H9 (cell line): Measurements from ENCODE around the gene SAFB. TPM values are rescaled to one million over a fixed set of nuclear protein-coding genes. Genes with fewer than 3 reads are reported as not detected.

Experiments used
- DNase-seq: peaks from one replicate; pipeline ENCODE4 v3.0.0-alpha.2; 2017
- H2AFZ ChIP-seq: one replicate; pipeline ENCODE4 v1.6.1; 2013; ENCODE audit warnings: mild to moderate bottlenecking, low read length, control low read depth, moderate library complexity
- H2AK5ac ChIP-seq: 2 replicates; pipeline ENCODE4 v1.6.1; 2013; ENCODE audit warnings: low read length, control low read depth, mixed read lengths; ENCODE audit not compliant: insufficient read length
- H2BK120ac ChIP-seq: one replicate; pipeline ENCODE4 v1.6.1; 2013; ENCODE audit warnings: low read depth, mild to moderate bottlenecking, low read length, control low read depth, inconsistent platforms; ENCODE audit not compliant: poor library complexity, severe bottlenecking
- H2BK12ac ChIP-seq: 2 replicates; pipeline ENCODE4 v1.6.1; 2013; ENCODE audit warnings: low read length, control low read depth, mixed read lengths, low read depth; ENCODE audit not compliant: insufficient read length
- H2BK15ac ChIP-seq: 2 replicates; pipeline ENCODE4 v1.6.1; 2013; ENCODE audit warnings: low read depth, low read length, control low read depth
- H2BK20ac ChIP-seq: one replicate; pipeline ENCODE4 v1.6.1; 2013; ENCODE audit warnings: low read depth, mild to moderate bottlenecking, low read length, control low read depth, inconsistent platforms; ENCODE audit not compliant: poor library complexity, severe bottlenecking
- H2BK5ac ChIP-seq: 2 replicates; pipeline ENCODE4 v1.6.1; 2013; ENCODE audit warnings: low read length, control low read depth, mixed read lengths; ENCODE audit not compliant: insufficient read length
- H3K14ac ChIP-seq: 2 replicates; pipeline ENCODE4 v1.6.1; 2013; ENCODE audit warnings: low read length, control low read depth; ENCODE audit not compliant: insufficient read depth
- H3K18ac ChIP-seq: 2 replicates; pipeline ENCODE4 v1.6.1; 2013; ENCODE audit warnings: low read depth, mild to moderate bottlenecking, mixed read lengths, low read length, control low read depth; ENCODE audit not compliant: insufficient read length
- H3K23ac ChIP-seq: 2 replicates; pipeline ENCODE4 v1.6.1; 2013; ENCODE audit warnings: low read length, control low read depth, mixed read lengths, low read depth; ENCODE audit not compliant: insufficient read length
- H3K23me2 ChIP-seq: 2 replicates; pipeline ENCODE4 v1.6.1; 2013; ENCODE audit warnings: low read depth, mild to moderate bottlenecking, mixed read lengths, low read length, control low read depth; ENCODE audit not compliant: insufficient read length, poor library complexity, severe bottlenecking
- H3K27ac ChIP-seq: 2 replicates; pipeline ENCODE4 v1.5.1; 2013; ENCODE audit warnings: low read length, control low read depth, mixed read lengths, low read depth; ENCODE audit not compliant: insufficient read length
- H3K27me3 ChIP-seq: 2 replicates; pipeline ENCODE4 v1.6.1; 2013; ENCODE audit warnings: low read length, control low read depth, inconsistent platforms; ENCODE audit not compliant: insufficient read depth
- H3K4ac ChIP-seq: 2 replicates; pipeline ENCODE4 v1.6.1; 2013; ENCODE audit warnings: low read depth, mild to moderate bottlenecking, control low read depth, inconsistent platforms, low read length, moderate library complexity
- H3K4me1 ChIP-seq: 2 replicates; pipeline ENCODE4 v1.6.1; 2013; ENCODE audit warnings: low read length, control low read depth, inconsistent platforms; ENCODE audit not compliant: insufficient read depth
- H3K4me2 ChIP-seq: 2 replicates; pipeline ENCODE4 v1.6.1; 2013; ENCODE audit warnings: low read length, control low read depth, mixed read lengths; ENCODE audit not compliant: insufficient read length, insufficient read depth
- H3K56ac ChIP-seq: 2 replicates; pipeline ENCODE4 v1.6.1; 2013; ENCODE audit warnings: low read depth, mild to moderate bottlenecking, mixed read lengths, low read length, control low read depth; ENCODE audit not compliant: insufficient read length
- H3K79me1 ChIP-seq: 2 replicates; pipeline ENCODE4 v1.6.1; 2013; ENCODE audit warnings: low read depth, mild to moderate bottlenecking, moderate library complexity, low read length, control low read depth, inconsistent platforms; ENCODE audit not compliant: insufficient read depth, poor library complexity, severe bottlenecking
- H3K79me2 ChIP-seq: 2 replicates; pipeline ENCODE4 v1.6.1; 2013; ENCODE audit warnings: low read length, control low read depth, inconsistent platforms; ENCODE audit not compliant: insufficient read depth
- H3K9ac ChIP-seq: 2 replicates; pipeline ENCODE4 v1.6.1; 2013; ENCODE audit warnings: low read length, control low read depth, mixed read lengths; ENCODE audit not compliant: insufficient read length; ENCODE audit errors: extremely low read depth
- H3K9me3 ChIP-seq: one replicate; pipeline ENCODE4 v1.6.1; 2013; ENCODE audit warnings: low read depth, low read length, inconsistent platforms; ENCODE audit not compliant: control insufficient read depth
- H3T11ph ChIP-seq: one replicate; pipeline ENCODE4 v1.6.1; 2013; ENCODE audit warnings: mild to moderate bottlenecking, low read length, control low read depth, inconsistent platforms
- H4K20me1 ChIP-seq: one replicate; pipeline ENCODE4 v1.6.1; 2013; ENCODE audit not compliant: control insufficient read depth, insufficient read length, insufficient read depth
- H4K5ac ChIP-seq: 2 replicates; pipeline ENCODE4 v1.6.1; 2013; ENCODE audit warnings: low read depth, mild to moderate bottlenecking, mixed read lengths, low read length, control low read depth; ENCODE audit not compliant: insufficient read length
- H4K8ac ChIP-seq: replicated peaks from 2 replicates; pipeline ENCODE4 v1.6.1; 2013; ENCODE audit warnings: low read length, control low read depth, mixed read lengths, low read depth; ENCODE audit not compliant: insufficient read length
- H4K91ac ChIP-seq: 2 replicates; pipeline ENCODE4 v1.6.1; 2013; ENCODE audit warnings: low read depth, mild to moderate bottlenecking, moderate library complexity, mixed read lengths, low read length, control low read depth; ENCODE audit not compliant: insufficient read length
- H3K27ac Mint-ChIP-seq, 3 experiments: 2 replicates in 2 of 3; 3 replicates in 1 of 3; pipeline ENCODE4 v1.8.0; 2020 to 2021; ENCODE audit warnings: mixed read lengths in 3 of 3, mild to moderate bottlenecking in 1 of 3, moderate library complexity in 1 of 3
- H3K27me3 Mint-ChIP-seq: 2 replicates; pipeline ENCODE4 v1.8.0; 2021; ENCODE audit warnings: low read depth, mild to moderate bottlenecking, moderate library complexity, mixed read lengths
- H3K36me3 Mint-ChIP-seq, 3 experiments: 2 replicates in 2 of 3; 3 replicates in 1 of 3; pipeline ENCODE4 v1.8.0; 2020 to 2021; ENCODE audit warnings: low read depth in 3 of 3, mixed read lengths in 3 of 3; ENCODE audit not compliant: insufficient read depth in 1 of 3
- H3K4me1 Mint-ChIP-seq, 2 experiments: 2 replicates each; pipeline ENCODE4 v1.8.0; 2020; ENCODE audit warnings: mixed read lengths in 2 of 2
- H3K4me3 Mint-ChIP-seq, 2 experiments: 2 replicates in 1 of 2; 3 replicates in 1 of 2; pipeline ENCODE4 v1.8.0; 2020 to 2021; ENCODE audit warnings: mild to moderate bottlenecking in 2 of 2, mixed read lengths in 2 of 2, moderate library complexity in 1 of 2
- H3K9me3 Mint-ChIP-seq, 2 experiments: 2 replicates in 1 of 2; 3 replicates in 1 of 2; pipeline ENCODE4 v1.8.0; 2020; ENCODE audit warnings: mild to moderate bottlenecking in 2 of 2, mixed read lengths in 2 of 2, moderate library complexity in 1 of 2
- CTCF ChIP-seq: fragments of 200-600 bp; sonication (generic); conservative IDR thresholded peaks from 3 replicates; pipeline ENCODE4 v1.8.0; 2021; ENCODE audit warnings: antibody characterized with exemption, mild to moderate bottlenecking
- WGBS: extraction: QIAGEN DNeasy Blood & Tissue Kit; methylation state at CpG from one replicate; pipeline ENCODE4 v1.1.7; 2013; ENCODE audit warnings: missing lambda C conversion rate, low lambda C conversion rate, mixed read lengths; ENCODE audit not compliant: insufficient read length; ENCODE audit errors: extremely low coverage; 5-methylcytosine and 5-hydroxymethylcytosine counted together
- total RNA-seq: library from RNA; stranded (reverse); gene quantifications from 2 replicates; pipeline ENCODE4 v1.2.1, GENCODE V29; 2021

SAFB gene
- total RNA-seq, 1 experiment from 2014 or later = 110 TPM

- peaks cover 39% of the 10 kb centered on the region; the same call in 1 of the 2 replicates for H3K79me2 ChIP-seq
- H3K4me1 ChIP-seq = no peaks in the 10 kb centered on the region; the same call in 1 of the 2 replicates
- H3K27me3 Mint-ChIP-seq = peaks cover 4% of the 10 kb centered on the region; the same call in 1 of the 2 replicates
- no CpG with 5 or more reads among the region's 3 CpGs for WGBS
- peaks cover 43 to 78% (median 64%) of the 10 kb centered on the region in 3 experiments for H3K36me3 Mint-ChIP-seq
- DNase-seq = no peak
- H3K9me3 Mint-ChIP-seq = peaks cover 0 to 3% of the 10 kb centered on the region in 2 experiments; a peak in 3 of 5 replicates
- no peak overlapping the region for H3K23ac ChIP-seq
- H2AK5ac ChIP-seq = no peak overlapping the region
- H4K5ac ChIP-seq = no peak overlapping the region
- H3K4me1 Mint-ChIP-seq = peaks cover 14 to 18% of the 10 kb centered on the region in 2 experiments
- H2AFZ ChIP-seq = no peak overlapping the region
- H2BK12ac ChIP-seq = no peak overlapping the region
- no peak overlapping the region for H3K56ac ChIP-seq
- no peaks in the 10 kb centered on the region for H3K9me3 ChIP-seq
- H3K18ac ChIP-seq = no peak overlapping the region
- no peak for TF ChIP-seq CTCF
- no peak overlapping the region for H3K9ac ChIP-seq
- H3K4ac ChIP-seq = no peak overlapping the region
- H3K23me2 ChIP-seq = peaks cover 14% of the 10 kb centered on the region
- H3T11ph ChIP-seq = no peak overlapping the region
- H3K27ac Mint-ChIP-seq = no peak overlapping the region
- no peak overlapping the region for H2BK15ac ChIP-seq
- no peak overlapping the region for H3K4me3 Mint-ChIP-seq
- H4K20me1 ChIP-seq = no peaks in the 10 kb centered on the region
- H3K79me1 ChIP-seq = peaks cover 10% of the 10 kb centered on the region
- H3K4me2 ChIP-seq = no peak overlapping the region
- no peak overlapping the region for H4K8ac ChIP-seq
- no peak overlapping the region for H2BK120ac ChIP-seq
- no peak overlapping the region for H4K91ac ChIP-seq
- no peak overlapping the region for H3K14ac ChIP-seq
- no peak overlapping the region for H2BK5ac ChIP-seq
- H2BK20ac ChIP-seq = no peak overlapping the region
- H3K27ac ChIP-seq = no peak overlapping the region
- no peaks in the 10 kb centered on the region for H3K27me3 ChIP-seq
Observed at GRCh38 chr19:5619946-5620345, 2.9 kb upstream of the SAFB start.
